A172 (cell line): Measurements from ENCODE around the gene HOXA5. TPM values are rescaled to one million over a fixed set of nuclear protein-coding genes. Genes with fewer than 3 reads are reported as not detected.

Experiments
- DNase-seq: peaks from one replicate; pipeline ENCODE4 v3.0.0-alpha.2; 2015; ENCODE audit warnings: low spot score
- total RNA-seq: library from RNA; depleted of rRNA; stranded (reverse); fragments of >200 nt; shearing (Covaris generic); gene quantifications from 2 replicates; pipeline ENCODE4 v1.2.3, GENCODE V29; 2014; rRNA removed

Gene HOXA5
- total RNA-seq, 1 experiment from 2014 or later = 0.98 TPM

GRCh38 chr7:27097686-27098577 lies 45.5 kb downstream of the HOXA5 start:
- DNase-seq = peak; percentile 25

GRCh38 chr7:27096768-27097514 lies 46.5 kb downstream of the HOXA5 start:
- no peak for DNase-seq

- DNase-seq = peak; percentile 92
Observed at GRCh38 chr7:27095897-27096767, 47.3 kb downstream of the HOXA5 start, which contains the start of gene HOXA1. Gene HOXA1, minus strand, starts transcription at chr7:27096000. Its CDS starts 88 bp downstream, at chr7:27095912.

GRCh38 chr7:27095050-27095896 lies 48.2 kb downstream of the HOXA5 start:
- DNase-seq = no peak

GRCh38 chr7:27094304-27095049 lies 49.0 kb downstream of the HOXA5 start:
- DNase-seq = no peak

GRCh38 chr7:27093184-27093895 lies 50.1 kb downstream of the HOXA5 start:
- no peak for DNase-seq

GRCh38 chr7:27092819-27093110 lies 50.7 kb downstream of the HOXA5 start:
- DNase-seq = no peak

- DNase-seq = no peak
Observed at GRCh38 chr7:27091941-27092818, 51.3 kb downstream of the HOXA5 start.

GRCh38 chr7:27091105-27091504 lies 52.4 kb downstream of the HOXA5 start:
- DNase-seq = no peak

Other genes with a start within 250 kb of the HOXA5 start
- 0.34 TPM in 1 of 2 replicates, not detected in the other for gene HOXA1, start 47.7 kb downstream of the HOXA5 start, total RNA-seq
- gene HOXA2, start 41.0 kb downstream of the HOXA5 start, total RNA-seq = 0.17 TPM in 1 of 2 replicates, not detected in the other
- gene HOXA4, start 12.9 kb downstream of the HOXA5 start, total RNA-seq = 2.0 and 3.4 TPM in 2 replicates
- 0.48 TPM in 1 of 2 replicates, not detected in the other for gene HOXA6, start 4.1 kb upstream of the HOXA5 start, total RNA-seq
- gene HOXA3, start 8.9 kb upstream of the HOXA5 start, total RNA-seq = 0.07 and 0.41 TPM in 2 replicates
- not detected in 2 replicates for gene HOXA7, start 13.0 kb upstream of the HOXA5 start, total RNA-seq
- gene HOXA9, start 21.9 kb upstream of the HOXA5 start, total RNA-seq = 74.8 and 88.6 TPM in 2 replicates
- 26.4 and 30.7 TPM in 2 replicates for gene HOXA10, start 30.6 kb upstream of the HOXA5 start, total RNA-seq
- 1.2 TPM in 2 replicates for gene HOXA11, start 41.6 kb upstream of the HOXA5 start, total RNA-seq
- 3.2 and 4.7 TPM in 2 replicates for gene HOXA13, start 56.4 kb upstream of the HOXA5 start, total RNA-seq
- gene EVX1, start 99.1 kb upstream of the HOXA5 start, total RNA-seq = not detected in 2 replicates